NT2/D1 (cell line): Measurements from ENCODE around the gene PAK2.

Experiments used
- SUZ12 ChIP-seq: IDR thresholded peaks from 2 replicates; pipeline ENCODE4 v1.6.1; 2011; ENCODE audit not compliant: insufficient read length, insufficient read depth; ENCODE audit errors: extremely low read depth
- YY1 ChIP-seq: IDR thresholded peaks from 2 replicates; pipeline ENCODE4 v1.6.1; 2011; ENCODE audit not compliant: insufficient read length, insufficient read depth
- ZNF274 ChIP-seq: IDR thresholded peaks from 2 replicates; pipeline ENCODE4 v1.6.1; 2011; ENCODE audit warnings: mild to moderate bottlenecking, low read depth, low read length

GRCh38 chr3:196740481-196741248, 1.0 kb downstream of the PAK2 start:
- TF ChIP-seq ZNF274 = no peak
- TF ChIP-seq SUZ12 = no peak
- TF ChIP-seq YY1 = no peak
